WTC11 (cell line): ENCODE measurements around the gene SLC25A10. TPM values are rescaled to one million over a fixed set of nuclear protein-coding genes. Genes with fewer than 3 reads are reported as not detected.
A peak's percentile ranks its signal among the peaks of the same experiment; 100 is the strongest.

Experiments used
- ATAC-seq: fragments of 200-7000 bp; cut with Tn5 transposase; 2 replicates; pipeline ENCODE4 v1.10.0; 2021; ENCODE audit warnings: mild to moderate bottlenecking, moderate library complexity
- CTCF ChIA-PET: fragments of 300-600 bp; sonication (Branson Sonifier 250); formaldehyde crosslinking; loops from one replicate; lab custom pipeline; 2021; ENCODE audit warnings: antibody characterized with exemption; lab: Charles Lee
- POLR2A ChIA-PET: fragments of 350-600 bp; sonication (Branson Sonifier 250); formaldehyde crosslinking; loops from one replicate; lab custom pipeline; 2021; ENCODE audit warnings: antibody characterized with exemption; lab: Charles Lee
- DNase-seq: peaks from one replicate; pipeline ENCODE4 v3.0.0; 2021; ENCODE audit warnings: low spot score
- H3K27ac Mint-ChIP-seq: 2 replicates; pipeline ENCODE4 v1.8.0; 2021; ENCODE audit warnings: mixed read lengths
- H3K27me3 Mint-ChIP-seq: 2 replicates; pipeline ENCODE4 v1.8.0; 2021; ENCODE audit warnings: low read depth, mild to moderate bottlenecking, moderate library complexity, mixed read lengths
- H3K36me3 Mint-ChIP-seq: 2 replicates; pipeline ENCODE4 v1.8.0; 2021; ENCODE audit warnings: mixed read lengths
- H3K4me1 Mint-ChIP-seq: 2 replicates; pipeline ENCODE4 v1.8.0; 2022; ENCODE audit warnings: mixed read lengths
- H3K4me3 Mint-ChIP-seq: 2 replicates; pipeline ENCODE4 v1.8.0; 2021; ENCODE audit warnings: mild to moderate bottlenecking, moderate library complexity, mixed read lengths
- H3K9me3 Mint-ChIP-seq: 2 replicates; pipeline ENCODE4 v1.8.0; 2021; ENCODE audit warnings: mixed read lengths
- ATF2 ChIP-seq: sonication (generic); formaldehyde crosslinking; IDR thresholded peaks from 2 replicates; pipeline ENCODE4 v1.8.1; 2022; ENCODE audit warnings: low read depth, missing genetic modification reagents, borderline replicate concordance
- CDX4 ChIP-seq: fragments of 250-450 bp; sonication (Bioruptor Pico); IDR thresholded peaks from 2 replicates; pipeline ENCODE4 v1.9.0; 2021; ENCODE audit warnings: moderate library complexity, mild to moderate bottlenecking, inconsistent platforms, borderline replicate concordance
- ERG ChIP-seq: fragments of 250-450 bp; sonication (Bioruptor Pico); IDR thresholded peaks from 2 replicates; pipeline ENCODE4 v1.8.0; 2021; ENCODE audit warnings: mild to moderate bottlenecking
- ETV6 ChIP-seq: sonication (generic); formaldehyde crosslinking; IDR thresholded peaks from 2 replicates; pipeline ENCODE4 v1.8.1; 2022; ENCODE audit warnings: mild to moderate bottlenecking, missing genetic modification reagents
- HMGXB4 ChIP-seq: sonication (generic); formaldehyde crosslinking; IDR thresholded peaks from 2 replicates; pipeline ENCODE4 v1.8.1; 2023; ENCODE audit warnings: mild to moderate bottlenecking, moderate library complexity, missing genetic modification reagents
- JAZF1 ChIP-seq: fragments of 250-450 bp; sonication (Bioruptor Pico); IDR thresholded peaks from 2 replicates; pipeline ENCODE4 v1.9.0; 2021; ENCODE audit warnings: moderate library complexity, mild to moderate bottlenecking, inconsistent platforms
- NFATC4 ChIP-seq: fragments of 250-450 bp; sonication (Bioruptor Pico); IDR thresholded peaks from 2 replicates; pipeline ENCODE4 v1.9.0; 2021; ENCODE audit warnings: mild to moderate bottlenecking
- NR1H2 ChIP-seq: sonication (generic); formaldehyde crosslinking; IDR thresholded peaks from 2 replicates; pipeline ENCODE4 v1.9.0; 2021; ENCODE audit warnings: mild to moderate bottlenecking, moderate library complexity, missing genetic modification reagents
- NR3C1 ChIP-seq: sonication (generic); formaldehyde crosslinking; conservative IDR thresholded peaks from 2 replicates; pipeline ENCODE4 v1.8.1; 2023; ENCODE audit warnings: low read depth, mild to moderate bottlenecking, missing genetic modification reagents
- PRDM15 ChIP-seq: sonication (generic); formaldehyde crosslinking; IDR thresholded peaks from 2 replicates; pipeline ENCODE4 v1.8.0; 2022; ENCODE audit warnings: missing genetic modification reagents
- STAT6 ChIP-seq: sonication (generic); formaldehyde crosslinking; conservative IDR thresholded peaks from 2 replicates; pipeline ENCODE4 v1.8.1; 2023; ENCODE audit warnings: mild to moderate bottlenecking, low read depth, missing genetic modification reagents, moderate library complexity
- ZNF121 ChIP-seq: sonication (generic); formaldehyde crosslinking; IDR thresholded peaks from 2 replicates; pipeline ENCODE4 v1.8.0; 2023; ENCODE audit warnings: missing genetic modification reagents
- ZNF423 ChIP-seq: fragments of 250-450 bp; sonication (Bioruptor Pico); IDR thresholded peaks from 2 replicates; pipeline ENCODE4 v2.1.2; 2022; ENCODE audit warnings: mild to moderate bottlenecking, moderate library complexity
- ZNF512 ChIP-seq: sonication (generic); formaldehyde crosslinking; IDR thresholded peaks from 2 replicates; pipeline ENCODE4 v1.8.1; 2022; ENCODE audit warnings: missing genetic modification reagents, borderline replicate concordance
- total RNA-seq: library from RNA; stranded (reverse); gene quantifications from 3 replicates; pipeline ENCODE4 v1.2.3, GENCODE V29; 2021

The SLC25A10 gene
- total RNA-seq, 1 experiment from 2014 or later, result 38.7 TPM

- TF ChIP-seq ZNF512 (CRISPR knock-in tag) (no peak), STAT6 (no peak)
Measured at GRCh38 chr17:81684442-81684911, 27.6 kb upstream of the SLC25A10 start (continued).

- H3K4me3 Mint-ChIP-seq, result peak overlapping the region; percentile 82
- H3K27ac Mint-ChIP-seq, result peak overlapping the region; percentile 27; the same call in 1 of the 2 replicates
- no peak for DNase-seq
- H3K36me3 Mint-ChIP-seq, result peaks cover 31% of the 10 kb centered on the region
- ChIA-PET CTCF (interaction anchor here (1.0 to 2.7 kb wide), 4 partner anchors 9 to 184 kb away, joined by 5 to 9 read pairs (median 6); partner anchors contain the start of gene MRPL12), POLR2A (no interaction called here)
- no peaks in the 10 kb centered on the region for H3K9me3 Mint-ChIP-seq
- no peak for TF ChIP-seq ATF2
- no peak for ATAC-seq
- H3K27me3 Mint-ChIP-seq, result no peaks in the 10 kb centered on the region; the same call in 1 of the 2 replicates
- peaks cover 12% of the 10 kb centered on the region for H3K4me1 Mint-ChIP-seq
Measured at GRCh38 chr17:81685108-81685507, 27.0 kb upstream of the SLC25A10 start.

GRCh38 chr17:81686614-81687013, 25.5 kb upstream of the SLC25A10 start:
- H3K4me3 Mint-ChIP-seq, result no peak overlapping the region
- CTCF ChIA-PET, result no interaction called here
- no peaks in the 10 kb centered on the region for H3K9me3 Mint-ChIP-seq
- TF ChIP-seq ZNF423 (CRISPR knock-in tag) (no peak), ERG (no peak), NFATC4 (CRISPR knock-in tag) (no peak), CDX4 (CRISPR knock-in tag) (no peak), JAZF1 (CRISPR knock-in tag) (no peak), STAT6 (no peak), ETV6 (no peak), HMGXB4 (CRISPR knock-in tag) (no peak), PRDM15 (CRISPR knock-in tag) (no peak), NR3C1 (CRISPR knock-in tag) (no peak), NR1H2 (CRISPR knock-in tag) (no peak), ZNF121 (CRISPR knock-in tag) (no peak)
- TF ChIP-seq, all 79 proteins: peak for 0
- Mint-ChIP-seq H3K27ac (no peak overlapping the region; the same call in 1 of the 2 replicates), H3K36me3 (peaks cover 29% of the 10 kb centered on the region), H3K27me3 (no peaks in the 10 kb centered on the region; the same call in 1 of the 2 replicates), H3K4me1 (peaks cover 12% of the 10 kb centered on the region)
- DNase-seq (no peak), ATAC-seq (no peak)
- POLR2A ChIA-PET, result no interaction called here
